NCI-H2029 (cell line): ENCODE data around the gene PTGFR.

Experiments used
- DNase-seq: peaks from one replicate; lab custom pipeline; 2025; lab: John Stamatoyannopoulos, UW

PTGFR gene

GRCh38 chr1:78520216-78520615 is 29.4 kb downstream of the PTGFR start:
- DNase-seq, result no peak

GRCh38 chr1:78520843-78521242 is 30.1 kb downstream of the PTGFR start:
- DNase-seq, result no peak

DNA sequence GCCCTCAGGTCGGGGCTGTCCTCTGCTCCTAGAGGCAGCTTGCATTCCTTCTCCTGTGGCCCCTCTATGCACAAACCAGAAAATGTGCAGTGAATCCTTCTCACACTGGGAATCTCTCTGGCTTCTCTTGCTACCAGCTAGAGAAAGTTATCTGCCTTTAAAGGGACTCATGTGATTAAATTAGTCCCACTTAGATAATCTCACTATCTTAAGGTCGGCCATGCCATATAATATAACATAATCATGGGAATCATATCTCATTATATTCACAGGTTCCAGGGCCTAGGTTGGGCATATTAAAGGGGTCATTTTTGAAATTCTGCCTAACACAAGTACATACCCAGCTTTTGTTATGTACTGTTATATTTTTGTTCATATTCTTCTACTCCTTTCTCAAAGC is 31.4 kb downstream of the PTGFR start:
- DNase-seq, result no peak

- DNase-seq, result no peak
These were observed 35.7 kb downstream of the PTGFR start for GRCh38 chr1:78526496-78526895.

DNA sequence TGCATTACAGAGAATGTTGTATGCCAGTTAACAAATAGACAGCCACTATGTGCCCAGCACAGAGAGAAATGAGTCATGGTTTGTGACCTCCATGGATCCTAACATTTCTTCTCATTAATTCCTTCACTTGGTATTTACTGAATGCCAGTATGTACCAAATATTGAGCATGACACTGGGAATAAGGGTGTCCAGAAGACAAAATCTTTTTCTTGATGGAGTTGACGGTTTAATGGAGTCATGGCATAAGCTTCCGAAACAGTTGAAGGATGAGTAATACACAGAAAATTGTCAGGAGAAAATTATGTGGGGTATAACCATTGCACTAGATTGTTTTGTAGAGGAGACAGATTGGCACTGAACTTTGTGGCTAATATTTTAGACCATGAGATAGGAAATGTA is 36.9 kb downstream of the PTGFR start:
- no peak for DNase-seq

GRCh38 chr1:78533527-78533926 is 42.8 kb downstream of the PTGFR start:
- no peak for DNase-seq

DNA sequence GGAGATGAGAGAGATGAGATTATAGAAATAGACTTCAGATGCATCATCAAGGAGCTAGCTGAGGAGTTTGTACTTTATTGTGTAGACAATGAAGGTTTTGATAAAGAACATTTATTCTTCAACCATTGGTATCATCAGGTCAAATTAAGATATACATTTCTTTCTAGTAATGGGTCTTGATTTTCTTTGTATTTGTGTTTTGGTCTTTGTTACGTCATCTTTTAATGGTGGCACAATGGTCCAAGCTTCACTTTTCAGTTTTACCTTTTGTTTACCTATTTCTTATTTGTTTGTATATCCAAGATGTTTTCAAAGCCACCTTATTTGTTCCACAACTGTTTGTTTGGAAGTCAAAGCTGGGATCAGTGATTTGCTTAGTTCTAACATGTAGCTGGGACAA is 44.5 kb downstream of the PTGFR start:
- no peak for DNase-seq

DNA sequence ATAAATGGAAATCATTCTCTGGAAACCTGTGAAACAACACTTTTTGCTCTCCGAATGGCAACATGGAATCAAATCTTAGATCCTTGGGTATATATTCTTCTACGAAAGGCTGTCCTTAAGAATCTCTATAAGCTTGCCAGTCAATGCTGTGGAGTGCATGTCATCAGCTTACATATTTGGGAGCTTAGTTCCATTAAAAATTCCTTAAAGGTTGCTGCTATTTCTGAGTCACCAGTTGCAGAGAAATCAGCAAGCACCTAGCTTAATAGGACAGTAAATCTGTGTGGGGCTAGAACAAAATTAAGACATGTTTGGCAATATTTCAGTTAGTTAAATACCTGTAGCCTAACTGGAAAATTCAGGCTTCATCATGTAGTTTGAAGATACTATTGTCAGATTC is 45.7 kb downstream of the PTGFR start:
- no peak for DNase-seq

GRCh38 chr1:78540048-78540447 is 49.3 kb downstream of the PTGFR start:
- DNase-seq, result no peak

DNA sequence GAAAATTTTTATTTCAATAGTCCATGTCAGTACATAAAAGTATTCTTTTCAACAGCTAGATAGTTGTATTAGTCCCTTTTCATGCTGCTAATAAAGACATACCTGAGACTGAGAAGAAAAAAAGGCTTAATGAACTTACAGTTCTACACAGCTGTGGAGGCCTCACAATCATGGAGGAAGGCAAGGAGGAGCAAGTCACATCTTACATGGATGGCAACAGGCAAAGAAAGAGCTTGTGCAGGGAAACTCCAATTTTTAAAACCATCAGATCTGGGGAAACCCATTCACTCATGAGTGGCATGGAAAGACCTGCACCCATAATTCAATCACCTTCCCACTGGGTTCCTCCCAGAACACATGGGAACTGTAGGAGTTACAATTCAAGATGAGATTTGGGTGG is 50.7 kb downstream of the PTGFR start:
- DNase-seq, result no peak

DNA sequence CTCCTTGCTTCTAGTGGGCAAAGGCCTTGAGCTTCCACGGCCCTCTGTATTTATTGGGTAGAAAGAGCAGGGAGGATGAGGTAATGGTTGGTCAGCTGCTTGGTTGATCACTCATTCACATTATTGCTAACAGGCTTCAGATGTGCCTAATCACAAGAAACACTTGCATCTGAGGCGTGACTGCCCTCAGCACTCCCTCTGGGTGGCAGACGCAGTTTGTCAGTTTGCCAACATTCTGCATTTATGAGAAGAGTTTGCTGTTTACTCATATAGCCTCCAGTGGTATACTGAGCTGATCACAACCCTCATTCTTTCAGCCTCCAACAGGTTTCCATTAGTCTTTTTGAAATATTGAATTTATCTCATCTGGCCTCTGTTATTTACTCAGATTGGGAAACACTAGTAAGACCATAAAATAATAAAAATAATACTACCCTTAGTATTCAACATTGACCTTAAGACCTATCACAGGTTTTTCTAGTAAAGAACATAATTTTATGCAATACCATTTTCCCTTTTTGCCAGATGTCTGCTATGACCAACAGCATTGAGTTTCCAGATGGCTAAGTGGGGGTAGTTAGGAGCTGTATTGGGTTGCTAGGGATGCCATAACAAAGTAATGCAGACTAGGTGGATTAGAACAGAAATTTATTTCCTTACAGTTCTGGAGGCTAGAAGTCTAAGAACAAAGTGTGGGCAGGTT is 53.3 kb downstream of the PTGFR start:
- DNase-seq, result no peak

GRCh38 chr1:78547081-78547480 is 56.3 kb downstream of the PTGFR start:
- no peak for DNase-seq

- DNase-seq, result no peak
These were observed 58.6 kb downstream of the PTGFR start for GRCh38 chr1:78549331-78549730.

- DNase-seq, result no peak
These were observed 59.1 kb downstream of the PTGFR start for GRCh38 chr1:78549891-78550290.

DNA sequence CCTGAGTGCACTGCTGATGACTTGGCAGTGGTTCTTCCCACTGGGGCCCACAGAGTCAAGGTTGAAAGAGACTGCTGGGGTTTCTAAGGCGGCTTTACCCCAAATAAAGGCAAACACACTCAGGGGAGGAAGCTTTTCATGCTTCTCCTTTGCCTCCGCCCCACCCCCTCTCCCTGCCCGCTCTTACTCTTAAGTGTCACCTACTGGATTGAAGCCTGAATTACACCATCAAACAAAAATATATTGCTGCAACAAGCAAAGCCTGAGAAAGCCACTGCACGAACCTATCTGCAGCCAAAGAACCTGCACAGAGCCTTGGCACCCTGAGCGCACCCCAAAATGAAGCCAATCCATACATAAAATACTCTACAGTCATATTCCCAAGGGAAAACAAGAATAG is 63.1 kb downstream of the PTGFR start:
- no peak for DNase-seq

DNA sequence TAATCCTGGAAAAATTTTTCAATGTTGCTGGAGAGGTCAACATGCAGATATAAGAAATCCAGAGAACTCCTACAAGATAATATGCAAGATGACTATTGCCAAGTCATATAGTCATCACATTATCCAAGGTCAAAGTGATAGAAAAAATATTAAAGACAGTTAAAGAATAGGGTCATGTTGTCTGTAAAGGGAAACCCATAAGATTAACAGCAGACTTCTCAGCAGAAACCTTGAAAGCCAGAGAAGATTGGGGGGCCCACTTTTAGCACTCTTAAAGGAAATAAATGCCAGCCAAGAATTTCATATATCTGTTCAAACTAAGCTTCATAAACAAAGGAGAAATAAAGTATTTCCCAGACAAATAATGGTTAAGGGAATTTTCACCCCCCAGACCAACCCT is 64.1 kb downstream of the PTGFR start:
- no peak for DNase-seq

DNA sequence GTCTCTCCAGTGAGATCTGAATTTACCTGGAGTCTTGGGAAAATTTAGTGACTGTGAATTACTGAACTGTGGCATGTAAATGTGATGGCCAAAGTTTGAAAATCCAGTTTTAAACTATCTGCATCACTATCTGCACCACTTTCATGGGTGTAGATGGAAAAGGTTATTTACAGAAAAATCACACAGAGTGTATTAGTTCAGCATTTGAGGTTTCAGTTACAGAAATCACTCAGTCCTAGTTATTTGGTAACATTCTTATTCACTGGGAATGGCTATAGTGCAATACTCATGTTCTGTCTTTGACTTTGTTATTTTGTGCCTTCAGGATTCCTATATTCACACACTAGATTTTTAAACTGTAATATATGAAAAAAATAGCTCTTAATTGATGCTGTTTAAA is 68.9 kb downstream of the PTGFR start:
- DNase-seq, result no peak

DNA sequence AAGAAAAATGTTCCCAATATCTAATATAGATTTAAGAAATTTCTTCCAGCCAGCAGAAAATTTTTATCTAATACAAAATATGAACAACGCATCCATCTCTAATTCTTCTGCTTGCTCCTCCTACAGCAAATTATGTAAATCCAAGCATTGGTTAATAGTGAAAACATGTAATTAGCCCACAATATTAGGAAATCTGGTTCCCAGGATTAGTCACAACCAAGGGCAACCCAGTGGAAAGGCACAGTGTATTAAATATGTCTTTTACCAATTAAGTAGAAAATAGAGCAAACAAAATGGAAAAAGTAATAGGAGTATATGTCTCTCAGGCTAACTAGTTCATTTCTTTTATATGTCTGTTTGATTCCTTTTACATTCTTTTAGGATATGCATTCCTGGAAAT is 70.0 kb downstream of the PTGFR start:
- no peak for DNase-seq

DNA sequence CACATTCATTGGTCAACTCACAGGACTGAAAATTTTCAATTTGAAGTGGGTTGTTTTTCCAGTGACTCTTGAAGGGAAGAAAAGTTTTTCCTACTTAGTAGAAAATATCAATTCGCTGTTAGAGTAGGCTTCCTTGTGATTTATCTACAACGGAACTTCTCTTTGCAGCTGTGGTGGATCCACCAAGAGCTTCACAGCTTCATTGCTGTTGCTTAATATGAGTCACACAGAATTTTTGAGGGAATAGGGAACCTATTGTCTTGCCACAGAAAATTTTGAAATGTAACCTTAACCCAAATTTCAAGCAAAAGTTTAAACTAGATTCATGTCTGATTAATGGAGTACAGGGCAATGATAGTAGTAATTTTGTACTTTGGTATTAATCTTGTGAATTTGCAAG is 71.1 kb downstream of the PTGFR start:
- DNase-seq, result no peak

DNA sequence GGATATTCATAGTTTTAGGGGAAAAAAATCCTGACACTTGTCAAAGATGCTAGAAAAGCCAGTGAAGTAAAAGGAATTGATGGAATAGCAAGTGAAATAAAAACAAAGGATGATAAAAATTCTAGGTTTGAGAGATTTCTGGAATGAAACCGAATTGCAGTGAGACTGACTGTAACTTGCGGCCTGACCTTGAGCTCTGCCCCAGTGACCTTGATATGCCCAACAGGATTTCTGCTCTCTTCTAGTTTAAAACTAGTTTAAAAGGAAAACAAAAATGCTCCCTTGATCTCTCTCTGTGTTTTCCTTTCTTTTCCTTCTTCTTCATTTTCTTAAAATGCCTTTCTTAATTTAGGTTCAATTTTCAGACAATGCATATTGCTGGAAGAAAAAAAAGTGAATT is 74.6 kb downstream of the PTGFR start:
- no peak for DNase-seq

DNA sequence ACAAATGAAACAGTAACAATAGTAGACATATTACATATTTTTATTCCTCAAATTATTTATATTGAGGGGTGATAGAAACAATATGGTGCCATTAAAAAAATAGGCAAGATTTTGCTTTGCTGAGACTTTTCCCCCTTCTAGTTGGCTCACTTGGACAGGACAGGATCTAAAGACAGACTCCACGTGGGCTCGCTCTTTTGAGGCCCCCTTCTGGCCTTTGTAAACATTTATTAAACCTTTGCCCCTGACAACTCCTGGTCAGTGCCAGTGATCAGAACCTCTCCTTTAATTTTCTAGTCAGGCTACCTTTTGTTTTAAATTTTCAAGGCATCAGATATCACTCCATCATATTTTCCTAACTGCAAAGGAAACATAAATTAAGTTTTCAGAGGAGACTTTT is 79.8 kb downstream of the PTGFR start:
- DNase-seq, result no peak

GRCh38 chr1:78577257-78578100 is 86.7 kb downstream of the PTGFR start:
- no peak for DNase-seq

- no peak for DNase-seq
These were observed 95.8 kb downstream of the PTGFR start for GRCh38 chr1:78586572-78586971.

- no peak for DNase-seq
These were observed 96.4 kb downstream of the PTGFR start for GRCh38 chr1:78587211-78587610.
